Neural progenitor cell (in vitro differentiated cells): Measurements from ENCODE around the gene ANKRD42. TPM values are rescaled to one million over a fixed set of nuclear protein-coding genes. Genes with fewer than 3 reads are reported as not detected.
A peak's percentile ranks its signal among the peaks of the same experiment; 100 is the strongest.

Experiments
- DNase-seq: peaks from one replicate; pipeline ENCODE4 v3.0.0-alpha.2; 2016; ENCODE audit warnings: low spot score
- H2AFZ ChIP-seq: fragments of 200-600 bp; sonication (generic); replicated peaks from 2 replicates; pipeline ENCODE4 v1.6.1; 2016; ENCODE audit warnings: antibody characterized with exemption
- H3F3A ChIP-seq: fragments of 200-600 bp; sonication (generic); 2 replicates; pipeline ENCODE4 v1.6.1; 2016; ENCODE audit warnings: antibody characterized with exemption, low read depth
- H3K27ac ChIP-seq: fragments of 200-600 bp; sonication (generic); 2 replicates; pipeline ENCODE4 v1.5.1; 2016; ENCODE audit warnings: mild to moderate bottlenecking
- H3K27me3 ChIP-seq: fragments of 200-600 bp; sonication (generic); 2 replicates; pipeline ENCODE4 v1.6.1; 2016; ENCODE audit warnings: mild to moderate bottlenecking, moderate library complexity
- H3K36me3 ChIP-seq: fragments of 200-600 bp; sonication (generic); 2 replicates; pipeline ENCODE4 v1.5.1; 2016
- H3K4me1 ChIP-seq: fragments of 200-600 bp; sonication (generic); 2 replicates; pipeline ENCODE4 v1.6.1; 2016; ENCODE audit warnings: mixed run types
- H3K4me2 ChIP-seq: fragments of 200-600 bp; sonication (generic); 2 replicates; pipeline ENCODE4 v1.6.1; 2016
- H3K4me3 ChIP-seq: fragments of 200-600 bp; sonication (generic); 2 replicates; pipeline ENCODE4 v1.5.1; 2016
- H3K79me2 ChIP-seq: fragments of 200-600 bp; sonication (generic); 2 replicates; pipeline ENCODE4 v1.6.1; 2016; ENCODE audit warnings: low read depth
- H3K9ac ChIP-seq: fragments of 200-600 bp; sonication (generic); 2 replicates; pipeline ENCODE4 v1.6.1; 2016
- H3K9me3 ChIP-seq: fragments of 200-600 bp; sonication (generic); 2 replicates; pipeline ENCODE4 v1.5.1; 2016; ENCODE audit warnings: low read depth
- H4K20me1 ChIP-seq: fragments of 200-600 bp; sonication (generic); 2 replicates; pipeline ENCODE4 v1.6.1; 2016; ENCODE audit warnings: low read depth
- H3K27ac Mint-ChIP-seq: 3 replicates; pipeline ENCODE4 v1.8.0; 2021; ENCODE audit warnings: mixed read lengths
- H3K27me3 Mint-ChIP-seq: 2 replicates; pipeline ENCODE4 v1.8.0; 2022; ENCODE audit warnings: low read depth, mild to moderate bottlenecking, inconsistent platforms, moderate library complexity, mixed read lengths; ENCODE audit not compliant: insufficient read depth
- H3K36me3 Mint-ChIP-seq: 3 replicates; pipeline ENCODE4 v1.8.0; 2021; ENCODE audit warnings: mixed read lengths
- H3K4me1 Mint-ChIP-seq: 3 replicates; pipeline ENCODE4 v1.8.0; 2021; ENCODE audit warnings: mixed read lengths
- H3K4me3 Mint-ChIP-seq: 3 replicates; pipeline ENCODE4 v1.8.0; 2021; ENCODE audit warnings: mild to moderate bottlenecking, moderate library complexity, mixed read lengths
- H3K9me3 Mint-ChIP-seq: 3 replicates; pipeline ENCODE4 v1.8.0; 2020; ENCODE audit warnings: mixed read lengths
- CTCF ChIP-seq: fragments of 200-600 bp; sonication (generic); IDR thresholded peaks from 2 replicates; pipeline ENCODE4 v1.5.1; 2017; ENCODE audit warnings: antibody characterized with exemption, mild to moderate bottlenecking
- EZH2 ChIP-seq: fragments of 200-600 bp; sonication (generic); IDR thresholded peaks from 2 replicates; pipeline ENCODE4 v1.6.1; 2017; ENCODE audit warnings: antibody characterized with exemption, mild to moderate bottlenecking, moderate library complexity
- EZH2phosphoT487 ChIP-seq: fragments of 200-600 bp; sonication (generic); IDR thresholded peaks from 2 replicates; pipeline ENCODE4 v1.6.1; 2017; ENCODE audit warnings: antibody characterized with exemption
- total RNA-seq: library from RNA; depleted of rRNA; stranded (reverse); fragments of >200 nt; gene quantifications from 2 replicates; pipeline ENCODE4 v1.2.3, GENCODE V29; 2015; ENCODE audit warnings: low replicate concordance

Gene ANKRD42
- total RNA-seq, 1 donor from 2014 or later: 4.4 TPM

- H3K27me3 ChIP-seq: no peaks in the 10 kb centered on the region
- no peaks in the 10 kb centered on the region for H4K20me1 ChIP-seq
- no peaks in the 10 kb centered on the region for H3K79me2 ChIP-seq
- no peaks in the 10 kb centered on the region for H3K36me3 ChIP-seq
- no peak overlapping the region for H3K9ac ChIP-seq
- H2AFZ ChIP-seq: no peak overlapping the region
- H3K4me1 ChIP-seq: no peaks in the 10 kb centered on the region
- DNase-seq: peak; percentile 79
- no peak overlapping the region for H3K4me2 ChIP-seq
- no peaks in the 10 kb centered on the region for H3K27me3 Mint-ChIP-seq
- no peak overlapping the region for H3K27ac Mint-ChIP-seq
- H3K27ac ChIP-seq: no peak overlapping the region
- H3K4me3 ChIP-seq: no peak overlapping the region
- TF ChIP-seq CTCF (peak; percentile 74), EZH2 (no peak), EZH2phosphoT487 (no peak)
- no peaks in the 10 kb centered on the region for H3K9me3 ChIP-seq
- H3K36me3 Mint-ChIP-seq: peaks cover 4% of the 10 kb centered on the region
- H3K4me1 Mint-ChIP-seq: no peaks in the 10 kb centered on the region
- no peaks in the 10 kb centered on the region for H3K9me3 Mint-ChIP-seq
- no peaks in the 10 kb centered on the region for H3F3A ChIP-seq
- H3K4me3 Mint-ChIP-seq: no peak overlapping the region
Observed at GRCh38 chr11:83241291-83241946, 47.9 kb downstream of the ANKRD42 start.

- no peaks in the 10 kb centered on the region for H3K79me2 ChIP-seq
- no peaks in the 10 kb centered on the region for H3K4me1 Mint-ChIP-seq
- H3K27me3 Mint-ChIP-seq: no peaks in the 10 kb centered on the region
- H2AFZ ChIP-seq: no peak overlapping the region
- H3K4me3 Mint-ChIP-seq: no peak overlapping the region
- peaks cover 1% of the 10 kb centered on the region for H3K36me3 Mint-ChIP-seq
- DNase-seq: no peak
- no peaks in the 10 kb centered on the region for H3F3A ChIP-seq
- no peak overlapping the region for H3K4me2 ChIP-seq
- H3K36me3 ChIP-seq: no peaks in the 10 kb centered on the region
- H3K4me1 ChIP-seq: no peaks in the 10 kb centered on the region
- no peak overlapping the region for H3K27ac ChIP-seq
- H3K9ac ChIP-seq: no peak overlapping the region
- H3K9me3 Mint-ChIP-seq: no peaks in the 10 kb centered on the region
- no peak overlapping the region for H3K4me3 ChIP-seq
- TF ChIP-seq EZH2phosphoT487 (no peak), CTCF (no peak), EZH2 (no peak)
- H3K27me3 ChIP-seq: no peaks in the 10 kb centered on the region
- H3K27ac Mint-ChIP-seq: no peak overlapping the region
- no peaks in the 10 kb centered on the region for H3K9me3 ChIP-seq
- H4K20me1 ChIP-seq: peaks cover 3% of the 10 kb centered on the region
Observed at GRCh38 chr11:83249445-83249844, 55.9 kb downstream of the ANKRD42 start.

- H3K27me3 Mint-ChIP-seq: no peaks in the 10 kb centered on the region
- no peaks in the 10 kb centered on the region for H3K4me1 ChIP-seq
- H3K27me3 ChIP-seq: no peaks in the 10 kb centered on the region
- no peaks in the 10 kb centered on the region for H3K4me1 Mint-ChIP-seq
- H3K9me3 ChIP-seq: no peaks in the 10 kb centered on the region
- H3F3A ChIP-seq: no peaks in the 10 kb centered on the region
- H4K20me1 ChIP-seq: peaks cover 3% of the 10 kb centered on the region
- H3K36me3 Mint-ChIP-seq: peaks cover 1% of the 10 kb centered on the region
- no peak overlapping the region for H3K27ac ChIP-seq
- no peak overlapping the region for H3K9ac ChIP-seq
- no peak overlapping the region for H3K4me3 Mint-ChIP-seq
- H3K36me3 ChIP-seq: no peaks in the 10 kb centered on the region
- DNase-seq: peak; percentile 39
- TF ChIP-seq CTCF: peak; percentile 70
- no peak for TF ChIP-seq EZH2
- no peak overlapping the region for H3K4me2 ChIP-seq
- no peak overlapping the region for H2AFZ ChIP-seq
- no peaks in the 10 kb centered on the region for H3K9me3 Mint-ChIP-seq
- no peak overlapping the region for H3K4me3 ChIP-seq
- H3K79me2 ChIP-seq: no peaks in the 10 kb centered on the region
- no peak overlapping the region for H3K27ac Mint-ChIP-seq
Observed at GRCh38 chr11:83249972-83250593, 56.6 kb downstream of the ANKRD42 start.
